ENCODE results near the gene PPIG. TPM values are rescaled to one million over a fixed set of nuclear protein-coding genes. Genes with fewer than 3 reads are reported as not detected.
"Not testable (repeated sequence)": the region's sequence is repeated elsewhere in the genome, so short reads cannot be mapped to it uniquely, and the experiment has no call there.

PPIG gene
- total RNA-seq, 1 experiment from 2014 or later, result 20.9 TPM

DNA sequence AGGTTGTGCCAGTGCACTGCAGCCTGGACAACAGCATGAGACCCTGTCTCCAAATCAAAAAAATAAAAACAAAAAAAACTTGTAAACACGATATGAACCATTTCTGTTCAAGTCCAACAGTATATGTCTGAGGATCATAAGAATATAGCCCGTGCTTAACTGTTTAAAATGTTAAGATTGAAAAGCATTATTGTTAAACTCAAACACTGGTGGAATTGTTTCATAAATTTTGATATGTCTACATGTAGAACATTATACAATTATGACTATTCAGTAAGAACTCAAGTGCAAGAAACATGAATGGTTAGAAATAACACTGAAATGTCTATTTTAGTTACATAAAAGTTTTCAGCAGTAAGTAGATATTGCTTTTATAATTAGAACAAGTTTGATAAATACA lies 29.7 kb downstream of the PPIG start:
- no peaks in the 10 kb centered on the region for H4K20me1 ChIP-seq (ENCODE audit: low read length)
- ChIA-PET POLR2A (ENCODE audit: unreplicated experiment) (no interaction called here), CTCF (no interaction called here)
- H3K27ac ChIP-seq (ENCODE audit: low read length), result no peak overlapping the region
- H2AFZ ChIP-seq (ENCODE audit: low read length), result no peak overlapping the region
- peaks cover 5% of the 10 kb centered on the region; the same call in 1 of the 2 replicates for H3K79me2 ChIP-seq (ENCODE audit: low read length)
- H3K4me2 ChIP-seq (ENCODE audit: low read length), result no peak overlapping the region
- no peaks in the 10 kb centered on the region for H3K27me3 ChIP-seq (ENCODE audit: low read length)
- H3K9me3 ChIP-seq (ENCODE audit: low read length), result no peaks in the 10 kb centered on the region
- DNase-seq (no peak), ATAC-seq (no peak)
- BruUV-seq (replicated peaks), result no TSS peak
- H3K36me3 ChIP-seq (ENCODE audit: low read depth, low read length), result peaks cover 52% of the 10 kb centered on the region
- intact Hi-C loops (cut with micrococcal nuclease), result no loop called here
- TF ChIP-seq EZH2 (IDR thresholded peaks at IDR 0.05; ENCODE audit: low read length, unreplicated experiment) (no peak), EZH2phosphoT487 (IDR thresholded peaks at IDR 0.05; ENCODE audit: borderline replicate concordance, low read length) (no peak)
- TF ChIP-seq, protein P1, sequence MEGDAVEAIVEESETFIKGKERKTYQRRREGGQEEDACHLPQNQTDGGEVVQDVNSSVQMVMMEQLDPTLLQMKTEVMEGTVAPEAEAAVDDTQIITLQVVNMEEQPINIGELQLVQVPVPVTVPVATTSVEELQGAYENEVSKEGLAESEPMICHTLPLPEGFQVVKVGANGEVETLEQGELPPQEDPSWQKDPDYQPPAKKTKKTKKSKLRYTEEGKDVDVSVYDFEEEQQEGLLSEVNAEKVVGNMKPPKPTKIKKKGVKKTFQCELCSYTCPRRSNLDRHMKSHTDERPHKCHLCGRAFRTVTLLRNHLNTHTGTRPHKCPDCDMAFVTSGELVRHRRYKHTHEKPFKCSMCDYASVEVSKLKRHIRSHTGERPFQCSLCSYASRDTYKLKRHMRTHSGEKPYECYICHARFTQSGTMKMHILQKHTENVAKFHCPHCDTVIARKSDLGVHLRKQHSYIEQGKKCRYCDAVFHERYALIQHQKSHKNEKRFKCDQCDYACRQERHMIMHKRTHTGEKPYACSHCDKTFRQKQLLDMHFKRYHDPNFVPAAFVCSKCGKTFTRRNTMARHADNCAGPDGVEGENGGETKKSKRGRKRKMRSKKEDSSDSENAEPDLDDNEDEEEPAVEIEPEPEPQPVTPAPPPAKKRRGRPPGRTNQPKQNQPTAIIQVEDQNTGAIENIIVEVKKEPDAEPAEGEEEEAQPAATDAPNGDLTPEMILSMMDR (conservative IDR thresholded peaks at IDR 0.05; ENCODE audit: low read depth, low read length), result no peak
- no peaks in the 10 kb centered on the region for H3K9me2 ChIP-seq (replicated peaks; ENCODE audit: low read length)
- no peak overlapping the region for H3K4me3 ChIP-seq (ENCODE audit: low read length)
- H3F3A ChIP-seq (ENCODE audit: low read length, unreplicated experiment), result no peaks in the 10 kb centered on the region
- no peak overlapping the region for H3K9ac ChIP-seq (ENCODE audit: low read length)
- no peaks in the 10 kb centered on the region for H3K4me1 ChIP-seq (ENCODE audit: insufficient read depth, low read length)

DNA sequence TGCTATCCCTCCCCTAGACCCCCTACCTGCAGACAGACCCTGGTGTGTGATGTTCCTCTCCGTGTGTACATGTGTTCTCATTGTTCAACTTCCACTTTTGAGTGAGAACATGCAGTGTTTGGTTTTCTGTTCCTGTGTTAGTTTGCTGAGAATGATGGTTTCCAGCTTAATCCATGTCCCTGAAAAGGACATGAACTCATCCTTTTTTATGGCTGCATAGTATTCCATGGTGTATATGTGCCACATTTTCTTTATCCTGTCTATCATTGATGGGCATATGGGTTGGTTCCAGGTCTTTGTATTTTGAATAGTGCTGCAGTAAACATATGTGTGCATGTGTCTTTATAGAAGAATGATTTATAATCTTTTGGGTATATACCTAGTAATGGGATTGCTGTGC lies 31.8 kb downstream of the PPIG start:
- peaks cover 44% of the 10 kb centered on the region for H3K36me3 ChIP-seq (ENCODE audit: low read depth, low read length)
- H3F3A ChIP-seq (ENCODE audit: low read length, unreplicated experiment); intact Hi-C loops (cut with micrococcal nuclease); CTCF ChIA-PET; BruUV-seq (replicated peaks); H3K27ac ChIP-seq (ENCODE audit: low read length); H2AFZ ChIP-seq (ENCODE audit: low read length); DNase-seq; H3K27me3 ChIP-seq (ENCODE audit: low read length); H4K20me1 ChIP-seq (ENCODE audit: low read length); ATAC-seq; H3K4me2 ChIP-seq (ENCODE audit: low read length); POLR2A ChIA-PET (ENCODE audit: unreplicated experiment); H3K4me1 ChIP-seq (ENCODE audit: insufficient read depth, low read length); H3K9me2 ChIP-seq (replicated peaks; ENCODE audit: low read length); H3K9ac ChIP-seq (ENCODE audit: low read length); H3K4me3 ChIP-seq (ENCODE audit: low read length); H3K9me3 ChIP-seq (ENCODE audit: low read length): not testable (repeated sequence)
- H3K79me2 ChIP-seq (ENCODE audit: low read length), result peaks cover 10% of the 10 kb centered on the region; the same call in 1 of the 2 replicates

DNA sequence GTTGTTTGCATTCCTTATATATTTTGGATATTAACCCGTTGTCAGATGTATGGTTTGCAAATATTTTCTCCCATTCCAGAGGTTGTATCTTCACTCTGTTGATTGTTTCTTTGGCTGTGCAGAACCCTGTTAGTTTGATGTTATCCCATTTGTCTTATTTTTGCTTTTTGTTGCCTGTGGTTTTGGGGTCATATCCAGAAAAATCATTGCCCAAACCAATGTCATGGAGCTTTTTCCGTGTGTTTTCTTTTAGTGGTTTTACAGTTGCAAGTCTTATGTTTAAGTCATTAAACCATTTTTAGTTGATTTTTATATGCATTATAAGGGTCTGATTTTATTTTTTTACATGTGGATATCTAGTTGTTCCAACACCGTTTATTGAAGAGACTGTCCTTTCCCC lies 35.8 kb downstream of the PPIG start:
- Histone ChIP-seq H3K79me2 (ENCODE audit: low read length) (peaks cover 10% of the 10 kb centered on the region; the same call in 1 of the 2 replicates), H3K9me2 (replicated peaks; ENCODE audit: low read length) (no peaks in the 10 kb centered on the region), H3K9ac (ENCODE audit: low read length) (no peak overlapping the region), H3K4me2 (ENCODE audit: low read length) (no peak overlapping the region), H3K4me1 (ENCODE audit: insufficient read depth, low read length) (no peaks in the 10 kb centered on the region), H3K4me3 (ENCODE audit: low read length) (no peak overlapping the region), H3K27me3 (ENCODE audit: low read length) (no peaks in the 10 kb centered on the region), H3K27ac (ENCODE audit: low read length) (no peak overlapping the region), H4K20me1 (ENCODE audit: low read length) (0 out of 2 replicates have a peak, but pooled peaks cover 4% of the 10 kb centered on the region), H3K9me3 (ENCODE audit: low read length) (no peaks in the 10 kb centered on the region), H2AFZ (ENCODE audit: low read length) (no peak overlapping the region), H3F3A (ENCODE audit: low read length, unreplicated experiment) (no peaks in the 10 kb centered on the region), H3K36me3 (ENCODE audit: low read depth, low read length) (peaks cover 23% of the 10 kb centered on the region)
- no TSS peak for BruUV-seq (replicated peaks)
- intact Hi-C loops (cut with micrococcal nuclease), result no loop called here
- ChIA-PET CTCF (no interaction called here), POLR2A (ENCODE audit: unreplicated experiment) (no interaction called here)
- ATAC-seq, result no peak
- DNase-seq, result no peak
- no peak for TF ChIP-seq EZH2 (IDR thresholded peaks at IDR 0.05; ENCODE audit: low read length, unreplicated experiment)
- TF ChIP-seq, protein P1 (conservative IDR thresholded peaks at IDR 0.05; ENCODE audit: low read depth, low read length), result no peak
- TF ChIP-seq EZH2phosphoT487 (IDR thresholded peaks at IDR 0.05; ENCODE audit: borderline replicate concordance, low read length), result no peak
